Measurements from ENCODE around the gene ARL13B.
"Not testable (repeated sequence)": the region's sequence is repeated elsewhere in the genome, so short reads cannot be mapped to it uniquely, and the experiment has no call there.

ARL13B gene

GRCh38 chr3:94061297-94061696, 81.3 kb downstream of the ARL13B start:
- in situ Hi-C loops (cut with HindIII; ENCODE audit: low sequenced_read_pairs): no loop called here

- in situ Hi-C loops (cut with HindIII; ENCODE audit: low sequenced_read_pairs): no loop called here
These were observed 82.8 kb downstream of the ARL13B start, which contains the start of the genes DHFR2 and NSUN3 for GRCh38 chr3:94062513-94063404. Gene DHFR2 (minus strand): TSS chr3:94062916. CDS start chr3:94061511, 1,405 bp downstream. Gene NSUN3 (plus strand): TSS chr3:94063061. CDS start chr3:94063127, 66 bp downstream.

GRCh38 chr3:94063496-94064119, 83.7 kb downstream of the ARL13B start:
- in situ Hi-C loops (cut with HindIII; ENCODE audit: low sequenced_read_pairs): no loop called here

- in situ Hi-C loops (cut with HindIII; ENCODE audit: low sequenced_read_pairs): no loop called here
These were observed 84.4 kb downstream of the ARL13B start for GRCh38 chr3:94064243-94064860.

- in situ Hi-C loops (cut with HindIII; ENCODE audit: low sequenced_read_pairs): no loop called here
These were observed 85.2 kb downstream of the ARL13B start for GRCh38 chr3:94065122-94065521.

GRCh38 chr3:94065819-94066480, 86.0 kb downstream of the ARL13B start:
- in situ Hi-C loops (cut with HindIII; ENCODE audit: low sequenced_read_pairs): no loop called here

GRCh38 chr3:94066506-94067500, 86.8 kb downstream of the ARL13B start:
- in situ Hi-C loops (cut with HindIII; ENCODE audit: low sequenced_read_pairs): no loop called here

GRCh38 chr3:94069194-94069813, 89.3 kb downstream of the ARL13B start:
- in situ Hi-C loops (cut with HindIII; ENCODE audit: low sequenced_read_pairs): no loop called here

GRCh38 chr3:94070341-94070911, 90.5 kb downstream of the ARL13B start:
- in situ Hi-C loops (cut with HindIII; ENCODE audit: low sequenced_read_pairs): no loop called here

- in situ Hi-C loops (cut with HindIII; ENCODE audit: low sequenced_read_pairs): no loop called here
These were observed 91.8 kb downstream of the ARL13B start for GRCh38 chr3:94071713-94072284.

GRCh38 chr3:94076055-94076454, 96.1 kb downstream of the ARL13B start:
- in situ Hi-C loops (cut with HindIII; ENCODE audit: low sequenced_read_pairs): no loop called here

GRCh38 chr3:94080552-94080951, 100.6 kb downstream of the ARL13B start:
- in situ Hi-C loops (cut with HindIII; ENCODE audit: low sequenced_read_pairs): not testable (repeated sequence)

GRCh38 chr3:94081884-94082283, 101.9 kb downstream of the ARL13B start:
- in situ Hi-C loops (cut with HindIII; ENCODE audit: low sequenced_read_pairs): no loop called here

GRCh38 chr3:94082391-94082937, 102.5 kb downstream of the ARL13B start:
- in situ Hi-C loops (cut with HindIII; ENCODE audit: low sequenced_read_pairs): no loop called here

- in situ Hi-C loops (cut with HindIII; ENCODE audit: low sequenced_read_pairs): no loop called here
These were observed 103.3 kb downstream of the ARL13B start for GRCh38 chr3:94083261-94083660.

- in situ Hi-C loops (cut with HindIII; ENCODE audit: low sequenced_read_pairs): no loop called here
These were observed 109.2 kb downstream of the ARL13B start for GRCh38 chr3:94089126-94089525.

GRCh38 chr3:94092086-94092485, 112.1 kb downstream of the ARL13B start:
- in situ Hi-C loops (cut with HindIII; ENCODE audit: low sequenced_read_pairs): no loop called here

GRCh38 chr3:94093151-94093550, 113.2 kb downstream of the ARL13B start:
- in situ Hi-C loops (cut with HindIII; ENCODE audit: low sequenced_read_pairs): no loop called here
